Activated naive CD4-positive, alpha-beta T cell treated with Interleukin-2 at 50 U/mL for 16 hours (primary cell): ENCODE data around the gene MCM10.

Source experiments
- DNase-seq: peaks from one replicate; pipeline ENCODE4 v3.0.0-alpha.2; 2020

The MCM10 gene

GRCh38 chr10:13167568-13167967 lies 6.2 kb downstream of the MCM10 start:
- DNase-seq = no peak

DNA sequence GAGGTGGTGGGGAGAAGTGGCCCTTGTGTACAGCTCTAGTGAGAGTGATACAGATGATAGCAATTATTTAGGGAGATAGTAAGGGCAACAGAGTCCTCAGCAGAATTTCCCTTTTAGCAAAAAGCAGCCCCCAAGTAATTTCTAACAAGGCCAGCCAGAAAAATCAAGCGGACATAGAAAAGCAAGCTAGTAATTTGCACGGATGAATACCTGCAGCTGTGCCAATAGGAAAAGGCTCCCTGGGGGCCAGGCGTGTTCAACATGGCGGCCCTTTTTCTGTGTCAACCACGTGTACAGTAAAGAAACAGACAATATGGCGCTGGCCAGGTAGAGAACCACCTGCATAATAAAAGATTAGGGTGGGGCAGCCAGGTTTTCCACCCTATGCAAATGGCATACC lies 7.4 kb downstream of the MCM10 start:
- no peak for DNase-seq

GRCh38 chr10:13173616-13174015 lies 12.3 kb downstream of the MCM10 start:
- DNase-seq = no peak

DNA sequence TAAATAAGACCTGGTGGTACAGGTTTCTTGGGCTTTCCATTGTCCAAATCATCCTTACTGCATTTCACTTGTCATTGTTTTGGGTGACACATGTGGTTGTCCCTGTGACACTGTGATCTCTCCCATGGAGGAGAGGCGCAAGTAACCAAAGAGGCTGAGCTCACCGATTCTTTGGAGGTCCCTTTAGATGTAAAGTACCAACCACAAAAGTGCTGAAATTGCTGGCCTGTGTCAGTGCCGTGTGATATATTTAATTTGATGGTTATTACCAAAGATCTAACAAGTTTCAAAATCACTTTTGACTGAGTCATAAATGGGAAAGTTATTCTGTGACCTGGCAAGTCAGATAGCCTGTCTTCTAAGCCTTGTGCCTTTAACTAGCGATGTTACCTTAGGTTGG lies 19.4 kb downstream of the MCM10 start:
- DNase-seq = no peak

DNA sequence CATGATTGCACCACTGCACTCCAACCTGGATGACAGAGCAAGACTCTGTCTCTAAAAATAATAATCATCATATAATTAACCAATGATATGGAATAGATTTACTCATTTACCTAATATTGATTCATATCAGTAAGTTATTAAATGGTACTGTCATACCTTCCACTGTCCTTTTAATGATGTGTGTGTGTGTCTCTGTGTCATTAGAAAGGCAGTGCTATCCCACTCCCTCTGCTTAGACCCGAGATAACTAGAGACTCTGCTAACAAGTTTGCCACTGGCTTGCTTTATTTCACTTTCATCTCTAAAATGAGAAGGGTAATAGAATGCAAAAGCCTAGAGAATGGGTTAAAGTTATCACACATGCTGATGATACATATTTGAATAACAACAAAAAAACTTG lies 21.1 kb downstream of the MCM10 start:
- no peak for DNase-seq

- DNase-seq = no peak
These were observed 22.3 kb downstream of the MCM10 start for GRCh38 chr10:13183625-13184024.

DNA sequence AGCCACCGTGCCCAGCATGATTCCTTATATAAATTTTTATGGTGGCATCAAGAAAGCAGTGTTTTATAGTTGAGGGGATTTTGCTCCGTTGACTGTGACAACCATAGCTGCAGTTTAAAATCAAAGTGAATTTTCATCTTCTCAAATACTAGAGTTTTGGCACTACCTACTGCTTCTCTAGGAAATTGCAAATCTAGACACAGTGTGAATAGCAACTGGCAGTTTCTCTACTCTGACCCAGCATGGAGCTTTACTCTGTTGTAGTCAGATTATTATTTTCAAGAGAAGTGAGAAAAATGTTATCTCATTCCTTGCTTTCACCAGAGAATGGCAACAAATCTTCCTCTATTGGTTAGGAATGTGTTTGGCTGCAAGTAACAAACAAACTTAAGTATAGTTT lies 22.9 kb downstream of the MCM10 start:
- no peak for DNase-seq

DNA sequence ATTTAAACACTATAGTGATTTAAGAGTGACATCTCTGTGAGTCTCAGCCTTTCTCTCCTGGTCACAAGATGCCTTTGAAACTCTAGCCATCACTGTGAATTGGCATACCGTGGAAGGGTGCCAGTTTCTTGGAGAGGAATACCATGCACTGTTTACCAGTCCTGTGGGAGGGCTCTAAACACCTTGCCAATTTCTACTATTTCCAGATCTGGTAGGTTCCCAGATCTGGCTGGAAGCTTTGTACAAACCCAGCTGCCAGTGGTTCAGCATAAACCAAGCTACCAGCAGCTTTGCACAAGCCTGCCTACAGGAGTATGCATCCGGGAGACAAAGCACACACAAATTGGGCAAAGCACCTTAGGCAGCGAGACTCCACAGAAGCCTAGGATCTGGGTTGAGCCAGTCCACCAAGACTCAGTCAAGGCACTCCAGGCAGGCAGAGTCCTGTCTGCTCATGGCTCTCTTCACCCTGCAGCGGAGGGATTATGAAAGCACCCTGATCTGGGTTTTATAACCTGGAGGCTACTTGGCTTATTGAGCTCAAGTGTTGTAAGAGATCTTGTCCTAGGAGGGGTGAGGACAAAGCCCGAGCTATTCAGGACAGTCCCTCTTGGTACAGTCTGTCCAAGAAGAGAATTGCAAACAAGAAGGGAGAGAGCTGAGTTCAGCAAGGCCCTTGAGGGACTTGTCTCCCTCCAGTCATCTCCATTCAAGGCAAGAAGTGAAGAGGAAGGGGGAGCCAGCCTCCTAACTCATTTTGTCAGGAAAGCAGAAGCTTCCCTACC lies 23.6 kb downstream of the MCM10 start:
- no peak for DNase-seq

- DNase-seq = no peak
These were observed 25.8 kb downstream of the MCM10 start for GRCh38 chr10:13187135-13187534.

DNA sequence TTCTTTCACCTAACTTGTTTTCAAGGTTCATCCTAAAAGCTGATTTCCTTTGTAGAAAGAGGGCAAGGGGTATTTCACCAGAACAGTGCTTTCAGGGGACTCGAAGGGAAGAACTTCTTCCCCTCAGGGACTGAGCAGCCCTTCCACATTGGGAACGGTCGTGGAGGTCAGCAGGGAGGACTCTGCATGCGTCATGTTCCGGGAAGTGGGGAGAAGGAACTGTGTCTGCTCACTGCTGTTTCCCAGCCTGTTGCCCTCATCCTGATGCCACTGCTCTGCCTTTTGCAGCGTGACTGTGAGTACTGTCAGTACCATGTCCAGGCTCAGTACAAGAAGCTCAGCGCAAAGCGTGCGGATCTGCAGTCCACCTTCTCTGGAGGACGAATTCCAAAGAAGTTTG lies 27.2 kb downstream of the MCM10 start:
- DNase-seq = no peak

GRCh38 chr10:13189961-13190360 lies 28.6 kb downstream of the MCM10 start:
- DNase-seq = no peak

GRCh38 chr10:13190816-13191215 lies 29.5 kb downstream of the MCM10 start:
- no peak for DNase-seq

DNA sequence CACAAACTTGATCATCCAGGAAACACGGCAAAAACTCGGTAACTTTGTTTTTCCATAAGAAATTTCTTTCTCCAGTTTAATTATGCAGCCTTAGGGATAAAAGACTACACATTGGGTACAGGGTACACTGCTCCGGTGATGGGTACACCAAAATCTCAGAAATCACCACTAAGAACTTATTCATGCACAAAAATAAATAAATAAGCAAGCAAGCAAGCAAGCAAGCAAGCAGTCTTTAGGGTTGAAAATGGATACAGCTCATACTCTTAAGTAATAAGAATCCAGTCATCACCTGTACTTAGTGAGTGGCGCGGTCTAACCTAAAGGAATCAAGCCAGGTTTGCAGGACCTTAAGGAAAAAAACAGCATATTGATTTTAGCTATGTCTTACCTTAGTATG lies 30.0 kb downstream of the MCM10 start:
- DNase-seq = no peak

GRCh38 chr10:13193637-13194036 lies 32.3 kb downstream of the MCM10 start:
- DNase-seq = no peak

- no peak for DNase-seq
These were observed 33.7 kb downstream of the MCM10 start for GRCh38 chr10:13195016-13195415.

DNA sequence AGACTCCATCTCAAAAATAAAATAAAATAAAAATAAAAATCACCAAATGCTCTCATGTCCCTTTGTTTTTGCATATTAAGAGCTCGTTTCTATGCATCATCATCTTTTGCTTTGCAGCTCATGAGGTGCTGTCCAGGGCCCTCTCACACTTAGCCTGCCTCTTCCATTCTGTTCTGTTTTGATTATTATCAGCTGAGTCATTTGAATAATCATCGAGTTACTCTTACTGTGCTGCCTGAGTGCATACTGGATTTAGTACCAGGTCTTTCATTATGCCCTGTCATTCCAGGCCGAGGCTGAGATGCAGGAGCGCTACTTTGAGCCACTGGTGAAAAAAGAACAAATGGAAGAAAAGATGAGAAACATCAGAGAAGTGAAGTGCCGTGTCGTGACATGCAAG lies 39.8 kb downstream of the MCM10 start:
- no peak for DNase-seq

GRCh38 chr10:13206091-13206490 lies 44.7 kb downstream of the MCM10 start:
- no peak for DNase-seq

DNA sequence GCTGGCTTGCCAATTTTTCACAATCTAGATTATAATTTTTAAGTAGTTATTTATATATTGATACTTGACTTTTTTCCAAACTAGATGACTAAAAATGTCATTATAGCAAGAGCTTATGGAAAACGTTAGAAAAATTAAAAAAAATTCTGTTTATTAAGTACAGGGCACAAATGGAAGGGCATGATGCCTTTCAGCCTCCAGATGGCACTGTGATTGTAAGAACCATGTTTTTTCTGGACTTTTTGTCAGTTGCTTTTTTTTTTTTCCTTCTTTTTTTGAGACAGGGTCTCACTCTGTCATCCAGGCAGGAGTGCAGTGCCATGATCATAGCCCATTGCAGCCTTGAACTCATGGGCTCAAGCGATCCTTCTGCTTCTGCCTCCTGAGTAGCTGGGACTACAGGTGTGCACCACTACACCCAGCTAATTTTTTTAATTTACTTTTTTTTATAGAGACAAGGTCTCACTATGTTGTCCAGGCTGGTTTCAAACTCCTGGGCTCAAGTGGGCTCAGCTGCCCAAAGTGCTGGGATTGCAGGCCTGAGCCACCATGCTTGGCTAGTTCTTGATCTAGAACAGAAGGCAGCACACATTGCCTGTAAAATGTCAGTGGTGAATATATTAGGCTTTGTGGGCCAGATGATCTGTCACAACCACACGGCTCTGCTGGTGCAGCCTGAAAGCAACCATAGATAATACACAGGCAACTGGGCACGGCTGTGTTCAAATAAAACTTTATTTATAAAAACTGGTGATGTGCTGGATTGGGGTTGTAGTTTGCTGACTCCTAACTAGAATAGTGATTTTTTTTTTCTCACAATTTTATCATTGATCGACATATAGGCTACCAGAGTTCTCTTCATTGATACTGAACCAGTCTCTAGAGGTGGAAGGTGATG lies 45.4 kb downstream of the MCM10 start:
- no peak for DNase-seq

- DNase-seq = no peak
These were observed 51.8 kb downstream of the MCM10 start for GRCh38 chr10:13213163-13213562.

- DNase-seq = no peak
These were observed 57.5 kb downstream of the MCM10 start for GRCh38 chr10:13218878-13219277.

DNA sequence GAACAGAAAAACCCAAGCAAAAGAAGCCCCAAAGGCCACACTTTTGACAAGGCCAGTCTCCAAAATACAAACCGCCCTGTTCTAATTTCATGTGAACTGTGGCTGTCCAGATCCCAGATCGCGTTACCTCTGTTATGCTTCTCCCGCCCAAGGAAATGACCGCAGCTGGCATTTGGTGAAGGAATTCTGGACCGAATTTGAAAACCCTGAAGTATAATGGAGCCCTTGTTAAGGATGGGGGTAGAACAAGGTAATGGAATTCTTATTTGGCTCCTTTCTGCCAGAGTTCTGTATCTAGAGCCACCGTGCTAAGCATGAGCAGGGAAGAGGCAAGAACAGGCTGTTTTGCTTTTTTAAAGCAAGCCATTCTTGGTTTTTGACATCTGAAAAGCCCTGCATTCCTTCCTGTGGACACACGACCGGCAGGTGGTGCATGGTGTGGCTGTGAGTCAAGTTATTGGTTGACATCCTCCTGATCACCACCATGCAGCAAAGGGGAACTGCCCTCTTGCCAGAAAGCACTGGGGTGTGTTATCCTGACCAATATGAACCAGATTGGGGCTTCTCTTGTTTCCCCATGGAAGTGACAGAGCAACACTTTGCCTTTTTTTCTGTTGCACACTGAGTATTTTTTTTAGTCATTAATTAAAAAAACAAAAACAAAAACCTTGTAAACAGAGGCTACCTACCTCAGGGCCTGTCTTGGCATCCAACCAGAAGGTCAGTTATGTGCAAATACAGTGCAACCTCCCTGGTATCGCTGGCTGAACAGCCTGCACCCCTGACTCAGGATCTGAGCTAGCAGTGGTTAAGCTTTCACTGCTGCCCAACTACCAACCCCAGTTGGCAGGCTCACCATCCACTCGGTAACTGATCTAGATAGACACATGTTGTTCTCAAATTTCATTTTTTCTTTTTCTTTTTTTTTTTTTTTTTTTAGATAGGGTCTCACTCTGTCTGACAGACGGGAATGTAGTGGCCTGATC lies 58.6 kb downstream of the MCM10 start:
- DNase-seq = no peak

DNA sequence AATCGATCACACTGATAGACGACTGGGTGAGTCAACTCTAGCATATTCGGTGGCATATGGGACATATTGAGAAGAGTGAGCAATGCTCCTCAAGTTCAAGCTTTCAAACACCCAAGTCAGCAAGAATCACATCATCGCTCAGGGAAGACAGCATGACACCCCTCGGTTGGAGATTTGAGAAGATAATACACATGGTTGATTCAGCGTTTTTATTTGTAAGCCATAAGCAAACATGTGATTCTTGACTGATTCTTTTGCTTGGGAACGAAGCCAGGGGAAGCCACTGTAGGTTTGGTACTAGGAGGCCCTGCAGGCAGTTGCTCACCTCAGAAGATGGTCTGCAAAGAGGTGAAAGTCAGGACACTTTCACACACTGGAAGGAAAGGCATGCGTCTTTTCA lies 60.2 kb downstream of the MCM10 start:
- no peak for DNase-seq

DNA sequence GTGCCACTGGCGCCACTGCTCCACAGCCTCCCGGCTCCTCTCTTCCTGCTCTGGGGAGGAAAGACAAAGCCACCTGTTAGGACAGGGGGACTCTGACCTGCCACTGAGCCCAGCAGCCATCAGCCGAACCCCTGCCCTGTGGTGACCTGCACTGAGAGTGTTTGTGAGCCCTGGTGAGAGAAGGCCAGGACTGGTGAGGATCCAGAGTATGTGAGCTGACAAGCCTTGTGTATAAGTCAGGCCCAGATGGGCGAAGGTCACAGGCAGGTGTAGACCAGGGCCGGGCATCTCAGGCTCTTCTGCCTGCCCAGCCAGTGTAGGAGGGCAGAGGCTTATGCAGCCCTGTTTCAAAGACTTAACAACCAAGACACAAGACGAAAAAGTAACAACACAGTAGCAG lies 60.8 kb downstream of the MCM10 start:
- no peak for DNase-seq
